IMR-90 (cell line): ENCODE data around the gene IQCF2. TPM values are rescaled to one million over a fixed set of nuclear protein-coding genes. Genes with fewer than 3 reads are reported as not detected.
A peak's percentile ranks its signal among the peaks of the same experiment; 100 is the strongest.

Experiments used
- ATAC-seq: fragments of 200-7000 bp; cut with Tn5 transposase; 2 replicates; pipeline ENCODE4 v1.9.1; 2020; ENCODE audit warnings: low read depth, mild to moderate bottlenecking, moderate library complexity
- BruUV-seq: library from RNA; stranded (reverse); fragments of 400-500 nt; replicated peaks from 2 replicates; lab custom pipeline; 2021; lab: Mats Ljungman, UMichigan
- CTCF ChIA-PET: fragments of 300-600 bp; formaldehyde crosslinking; extraction: SDS; loops from one replicate; lab custom pipeline; 2021; ENCODE audit warnings: antibody characterized with exemption; lab: Yijun Ruan, JAX
- POLR2A ChIA-PET: fragments of 300-600 bp; sonication (Branson Sonifier 250); formaldehyde crosslinking; loops from one replicate; lab custom pipeline; 2022; ENCODE audit warnings: antibody characterized with exemption; ENCODE audit not compliant: unreplicated experiment; lab: Charles Lee
- DNase-seq: peaks from one replicate; pipeline ENCODE4 v3.0.0; 2013
- H2AFZ ChIP-seq: replicated peaks from 2 replicates; pipeline ENCODE3; 2013; ENCODE audit warnings: low read length, mild to moderate bottlenecking; ENCODE audit not compliant: poor library complexity
- H2AK5ac ChIP-seq: 2 replicates; pipeline ENCODE4 v1.6.1; 2013; ENCODE audit warnings: low read depth, low read length, inconsistent platforms
- H2AK9ac ChIP-seq: replicated peaks from 2 replicates; pipeline ENCODE3; 2013; ENCODE audit warnings: mild to moderate bottlenecking, low read depth, low read length, moderate library complexity; ENCODE audit not compliant: poor library complexity
- H2BK120ac ChIP-seq: 2 replicates; pipeline ENCODE4 v1.6.1; 2013; ENCODE audit warnings: low read depth, low read length, inconsistent platforms
- H2BK15ac ChIP-seq: 3 replicates; pipeline ENCODE4 v1.6.1; 2013; ENCODE audit warnings: low read depth, low read length, inconsistent platforms
- H2BK20ac ChIP-seq: 2 replicates; pipeline ENCODE4 v1.6.1; 2013; ENCODE audit warnings: low read depth, mild to moderate bottlenecking, inconsistent platforms, low read length, moderate library complexity
- H2BK5ac ChIP-seq: 2 replicates; pipeline ENCODE4 v1.6.1; 2013; ENCODE audit warnings: mild to moderate bottlenecking, low read depth, low read length, inconsistent platforms; ENCODE audit not compliant: poor library complexity, severe bottlenecking
- H3K14ac ChIP-seq: replicated peaks from 2 replicates; pipeline ENCODE4 v1.6.1; 2013; ENCODE audit warnings: low read depth, low read length, inconsistent platforms
- H3K18ac ChIP-seq: 2 replicates; pipeline ENCODE4 v1.6.1; 2013; ENCODE audit warnings: low read depth, low read length, control low read depth
- H3K23ac ChIP-seq: 2 replicates; pipeline ENCODE4 v1.6.1; 2013; ENCODE audit warnings: low read depth, low read length, inconsistent platforms
- H3K27ac ChIP-seq: 2 replicates; pipeline ENCODE4 v1.5.1; 2013; ENCODE audit warnings: mild to moderate bottlenecking, control low read depth, low read length; ENCODE audit not compliant: insufficient read depth
- H3K27me3 ChIP-seq: 2 replicates; pipeline ENCODE4 v1.6.1; 2013; ENCODE audit warnings: low read length; ENCODE audit not compliant: control insufficient read depth, insufficient read depth
- H3K36me3 ChIP-seq: 2 replicates; pipeline ENCODE4 v1.6.1; 2013; ENCODE audit warnings: low read length, mixed read lengths; ENCODE audit not compliant: control insufficient read depth, insufficient read depth
- H3K4ac ChIP-seq: 2 replicates; pipeline ENCODE4 v1.6.1; 2013; ENCODE audit warnings: low read depth, low read length, inconsistent platforms
- H3K4me1 ChIP-seq: 2 replicates; pipeline ENCODE4 v1.6.1; 2013; ENCODE audit warnings: low read length, mixed read lengths; ENCODE audit not compliant: control insufficient read depth, insufficient read depth
- H3K4me2 ChIP-seq: 2 replicates; pipeline ENCODE4 v1.6.1; 2013; ENCODE audit warnings: low read depth, mild to moderate bottlenecking, control low read depth, low read length, moderate library complexity
- H3K4me3 ChIP-seq: 2 replicates; pipeline ENCODE4 v1.5.1; 2013; ENCODE audit warnings: low read depth, mild to moderate bottlenecking, control low read depth, low read length, moderate library complexity; ENCODE audit not compliant: insufficient read depth
- H3K56ac ChIP-seq: 2 replicates; pipeline ENCODE4 v1.6.1; 2013; ENCODE audit warnings: low read length, inconsistent platforms; ENCODE audit not compliant: insufficient read depth; ENCODE audit errors: extremely low read depth
- H3K79me1 ChIP-seq, 2 experiments: 2 replicates each; pipeline ENCODE4 v1.6.1; 2013; ENCODE audit warnings: low read length in 2 of 2, inconsistent platforms in 1 of 2, low read depth in 1 of 2
- H3K9ac ChIP-seq: 2 replicates; pipeline ENCODE4 v1.6.1; 2013; ENCODE audit warnings: low read depth, low read length, control low read depth
- H3K9me1 ChIP-seq: 2 replicates; pipeline ENCODE4 v1.6.1; 2013; ENCODE audit warnings: low read length, inconsistent platforms; ENCODE audit not compliant: insufficient read depth
- H3K9me3 ChIP-seq: 2 replicates; pipeline ENCODE4 v1.6.1; 2013; ENCODE audit warnings: low read length; ENCODE audit not compliant: control insufficient read depth, insufficient read depth
- H4K20me1 ChIP-seq: 2 replicates; pipeline ENCODE4 v1.6.1; 2013; ENCODE audit warnings: low read length, inconsistent platforms; ENCODE audit not compliant: insufficient read depth
- H4K5ac ChIP-seq: 2 replicates; pipeline ENCODE4 v1.6.1; 2013; ENCODE audit warnings: mild to moderate bottlenecking, low read depth, low read length, control low read depth
- H4K8ac ChIP-seq, 2 experiments: 2 replicates each; pipeline ENCODE4 v1.6.1; 2013; ENCODE audit warnings: low read depth in 2 of 2, low read length in 2 of 2, control low read depth in 1 of 2, inconsistent platforms in 1 of 2
- H4K91ac ChIP-seq: 2 replicates; pipeline ENCODE4 v1.6.1; 2013; ENCODE audit warnings: low read depth, low read length, inconsistent platforms; ENCODE audit not compliant: insufficient read depth
- BHLHE40 ChIP-seq: fragments of 150-350 bp; IDR thresholded peaks from 2 replicates; pipeline ENCODE4 v1.6.1; 2016; ENCODE audit warnings: mild to moderate bottlenecking, low read depth, low read length
- CEBPB ChIP-seq: IDR thresholded peaks from 2 replicates; pipeline ENCODE4 v1.6.1; 2012; ENCODE audit warnings: low read depth, low read length, improper control_type of control experiment
- CHD1 ChIP-seq: IDR thresholded peaks from 2 replicates; pipeline ENCODE4 v1.6.1; 2012; ENCODE audit warnings: low read depth, low read length, improper control_type of control experiment
- ELK1 ChIP-seq: fragments of 150-350 bp; IDR thresholded peaks from 2 replicates; pipeline ENCODE4 v1.6.1; 2016; ENCODE audit warnings: low read depth, mild to moderate bottlenecking, low read length, moderate library complexity, borderline replicate concordance
- MAFK ChIP-seq: IDR thresholded peaks from 2 replicates; pipeline ENCODE4 v1.6.1; 2012; ENCODE audit warnings: low read depth, low read length, improper control_type of control experiment
- NFE2L2 ChIP-seq: fragments of 150-350 bp; IDR thresholded peaks from 2 replicates; pipeline ENCODE4 v1.6.1; 2016; ENCODE audit warnings: low read depth, mild to moderate bottlenecking, low read length
- RAD21 ChIP-seq: IDR thresholded peaks from 2 replicates; pipeline ENCODE4 v1.6.1; 2012; ENCODE audit warnings: low read length, improper control_type of control experiment
- RCOR1 ChIP-seq: IDR thresholded peaks from 2 replicates; pipeline ENCODE4 v1.6.1; 2012; ENCODE audit warnings: mild to moderate bottlenecking, low read length, improper control_type of control experiment; ENCODE audit not compliant: insufficient replicate concordance
- RFX5 ChIP-seq: IDR thresholded peaks from 2 replicates; pipeline ENCODE4 v1.8.0; 2012; ENCODE audit warnings: low read depth, mild to moderate bottlenecking, low read length, moderate library complexity
- SMC3 ChIP-seq: fragments of 150-350 bp; IDR thresholded peaks from 2 replicates; pipeline ENCODE4 v1.6.1; 2016; ENCODE audit warnings: low read depth, mild to moderate bottlenecking, antibody characterized with exemption, low read length, moderate library complexity
- WGBS, 2 experiments: methylation state at CpG; one replicate each; pipeline versions ENCODE4 v1.1.5 to v1.1.7; 2013; ENCODE audit warnings: missing lambda C conversion rate in 2 of 2; ENCODE audit not compliant: insufficient read length in 1 of 2; ENCODE audit errors: extremely low coverage in 2 of 2; 5-methylcytosine and 5-hydroxymethylcytosine counted together
- dilution Hi-C: fragments of 300-500 bp; cut with HindIII; formaldehyde crosslinking; loops from one replicate; pipeline ENCODE4 v1.14.3; 2018; ENCODE audit warnings: low sequenced_read_pairs; ENCODE audit not compliant: unreplicated experiment
- in situ Hi-C: fragments of 300-500 bp; cut with MboI; formaldehyde crosslinking; loops from 3 replicates; pipeline ENCODE4 v1.14.3; 2019; ENCODE audit warnings: low sequenced_read_pairs, inconsistent platforms, mixed read lengths
- intact Hi-C: fragments of 100-400 bp; cut with micrococcal nuclease; formaldehyde crosslinking; loops from 2 replicates; pipeline ENCODE4 v1.10.0; 2022
- polyA plus RNA-seq, 3 experiments: library from polyadenylated mRNA; depleted of rRNA; stranded (reverse); fragments of >200 nt; gene quantifications; 2 replicates each; pipeline ENCODE4 v1.2.3, GENCODE V29; 2012; ENCODE audit warnings: low replicate concordance in 1 of 3
- total RNA-seq: library from RNA; depleted of rRNA; stranded (reverse); fragments of >200 nt; gene quantifications from 2 replicates; pipeline ENCODE4 v1.2.3, GENCODE V29; 2012
- TF ChIP-seq, protein P1 (sequence below): fragments of 150-350 bp; IDR thresholded peaks from 2 replicates; pipeline ENCODE4 v1.6.1; 2017; ENCODE audit warnings: mild to moderate bottlenecking, antibody characterized with exemption, low read length, low read depth

Gene IQCF2
- total and polyA plus RNA-seq, 2 of the 4 experiments (the other 2 are of a cell fraction), result not detected

GRCh38 chr3:51904034-51904823 lies 42.8 kb downstream of the IQCF2 start:
- Histone ChIP-seq H3K27me3 (no peaks in the 10 kb centered on the region), H4K91ac (no peak overlapping the region), H3K14ac (no peak overlapping the region), H3K4me3 (no peak overlapping the region), H3K4ac (no peak overlapping the region), H3K9ac (no peak overlapping the region), H3K4me1 (no peaks in the 10 kb centered on the region), H2AK9ac (no peak overlapping the region), H2AK5ac (no peak overlapping the region), H2BK5ac (no peak overlapping the region), H2BK20ac (no peak overlapping the region), H3K27ac (no peak overlapping the region), H3K36me3 (no peaks in the 10 kb centered on the region), H2BK120ac (no peak overlapping the region), H3K79me1 (no peaks in the 10 kb centered on the region), H3K9me3 (0 out of 2 replicates have a peak, but pooled peaks cover 3% of the 10 kb centered on the region), H4K5ac (no peak overlapping the region), H3K18ac (no peak overlapping the region), H4K20me1 (no peaks in the 10 kb centered on the region), H3K4me2 (no peak overlapping the region), H2BK15ac (no peak overlapping the region), H3K23ac (no peak overlapping the region), H2AFZ (no peak overlapping the region), H4K8ac (no peak overlapping the region), H3K56ac (no peak overlapping the region), H3K9me1 (no peaks in the 10 kb centered on the region)
- no TSS peak for BruUV-seq
- dilution Hi-C loops, result no loop called here
- ATAC-seq (no peak), DNase-seq (no peak)
- in situ Hi-C loops, result no loop called here
- TF ChIP-seq RFX5 (no peak), MAFK (peak; percentile 76), NFE2L2 (peak; percentile 66), CHD1 (no peak), BHLHE40 (no peak), ELK1 (no peak), RAD21 (no peak), CEBPB (no peak), RCOR1 (no peak), SMC3 (no peak)
- TF ChIP-seq, protein P1, sequence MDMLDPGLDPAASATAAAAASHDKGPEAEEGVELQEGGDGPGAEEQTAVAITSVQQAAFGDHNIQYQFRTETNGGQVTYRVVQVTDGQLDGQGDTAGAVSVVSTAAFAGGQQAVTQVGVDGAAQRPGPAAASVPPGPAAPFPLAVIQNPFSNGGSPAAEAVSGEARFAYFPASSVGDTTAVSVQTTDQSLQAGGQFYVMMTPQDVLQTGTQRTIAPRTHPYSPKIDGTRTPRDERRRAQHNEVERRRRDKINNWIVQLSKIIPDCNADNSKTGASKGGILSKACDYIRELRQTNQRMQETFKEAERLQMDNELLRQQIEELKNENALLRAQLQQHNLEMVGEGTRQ, result no peak
- intact Hi-C loops, result loop anchor here (10.0 kb wide), 1 partner anchor 169 kb away; no protein-coding TSS in a partner anchor
- ChIA-PET POLR2A (no interaction called here), CTCF (no interaction called here)
- no CpG with 5 or more reads among the region's 2 CpGs for WGBS, 2 experiments
